Measurements from ENCODE around the gene DIO3. TPM values are rescaled to one million over a fixed set of nuclear protein-coding genes. Genes with fewer than 3 reads are reported as not detected.

The DIO3 gene
- total and polyA plus RNA-seq, 2 donors from 2014 or later: 0.17 to 0.94 TPM

- Histone ChIP-seq H3K36me3 (ENCODE audit: control insufficient read depth in 2 of 3, insufficient read depth in 3 of 3, low read length in 3 of 3) (no peaks in the 10 kb centered on the region), H3K9me3 (ENCODE audit: control insufficient read depth in 2 of 3, insufficient read depth in 1 of 3, low read length in 3 of 3) (no peaks in the 10 kb centered on the region), H3K4me3 (ENCODE audit: low read length in 3 of 3) (no peak overlapping the region), H3K4me1 (ENCODE audit: control insufficient read depth in 2 of 3, insufficient read depth in 2 of 3, low read depth in 1 of 3, low read length in 3 of 3) (peaks cover 0 to 5% (median 0%) of the 10 kb centered on the region in 3 donors), H3K27me3 (ENCODE audit: control insufficient read depth, insufficient read depth, low read length) (no peaks in the 10 kb centered on the region), H3K9ac (ENCODE audit: low read length in 3 of 3) (no peak overlapping the region), H3K27ac (ENCODE audit: low read depth in 2 of 2, low read length in 2 of 2) (no peak overlapping the region)
- intact Hi-C loops (cut with DNase I): no loop called here
- no peak for TF ChIP-seq CTCF (IDR thresholded peaks at IDR 0.05; ENCODE audit: borderline replicate concordance, extremely low read depth, insufficient read depth)
- DNase-seq (no peak), FAIRE-seq (no peak)
Observed at GRCh38 chr14:101514136-101514535, 47.2 kb upstream of the DIO3 start.

GRCh38 chr14:101516401-101516800, 44.9 kb upstream of the DIO3 start:
- intact Hi-C loops (cut with DNase I): no loop called here
- Histone ChIP-seq H3K4me3 (ENCODE audit: low read length in 3 of 3) (no peak overlapping the region), H3K27ac (ENCODE audit: low read depth in 2 of 2, low read length in 2 of 2) (no peak overlapping the region), H3K9me3 (ENCODE audit: control insufficient read depth in 2 of 3, insufficient read depth in 1 of 3, low read length in 3 of 3) (no peaks in the 10 kb centered on the region), H3K9ac (ENCODE audit: low read length in 3 of 3) (no peak overlapping the region), H3K36me3 (ENCODE audit: control insufficient read depth in 2 of 3, insufficient read depth in 3 of 3, low read length in 3 of 3) (no peaks in the 10 kb centered on the region), H3K27me3 (ENCODE audit: control insufficient read depth, insufficient read depth, low read length) (no peaks in the 10 kb centered on the region), H3K4me1 (ENCODE audit: control insufficient read depth in 2 of 3, insufficient read depth in 2 of 3, low read depth in 1 of 3, low read length in 3 of 3) (peaks cover 0 to 7% (median 0%) of the 10 kb centered on the region in 3 donors)
- FAIRE-seq: no peak
- TF ChIP-seq CTCF (IDR thresholded peaks at IDR 0.05; ENCODE audit: borderline replicate concordance, extremely low read depth, insufficient read depth): no peak
- DNase-seq: no peak

GRCh38 chr14:101518611-101519473, 42.5 kb upstream of the DIO3 start:
- Histone ChIP-seq H3K27ac (ENCODE audit: low read depth in 2 of 2, low read length in 2 of 2) (peak overlapping the region; percentile 67 to 84), H3K36me3 (ENCODE audit: control insufficient read depth in 2 of 3, insufficient read depth in 3 of 3, low read length in 3 of 3) (no peaks in the 10 kb centered on the region), H3K4me3 (ENCODE audit: low read length in 3 of 3) (no peak overlapping the region), H3K9ac (ENCODE audit: low read length in 3 of 3) (no peak overlapping the region), H3K9me3 (ENCODE audit: control insufficient read depth in 2 of 3, insufficient read depth in 1 of 3, low read length in 3 of 3) (no peaks in the 10 kb centered on the region), H3K4me1 (ENCODE audit: control insufficient read depth in 2 of 3, insufficient read depth in 2 of 3, low read depth in 1 of 3, low read length in 3 of 3) (peaks cover 0 to 7% (median 0%) of the 10 kb centered on the region in 3 donors), H3K27me3 (ENCODE audit: control insufficient read depth, insufficient read depth, low read length) (no peaks in the 10 kb centered on the region)
- FAIRE-seq: no peak
- peak in 1 of 5 donors; percentile 23 for DNase-seq
- no peak for TF ChIP-seq CTCF (IDR thresholded peaks at IDR 0.05; ENCODE audit: borderline replicate concordance, extremely low read depth, insufficient read depth)
- intact Hi-C loops (cut with DNase I): no loop called here
